PC-9 (cell line): ENCODE data around the gene XPNPEP1. TPM values are rescaled to one million over a fixed set of nuclear protein-coding genes. Genes with fewer than 3 reads are reported as not detected.

Experiments
- BruUV-seq: library from RNA; stranded (reverse); fragments of 400-500 nt; replicated peaks from 2 replicates; lab custom pipeline; 2021; lab: Mats Ljungman, UMichigan
- CTCF ChIA-PET: fragments of 300-600 bp; sonication (Branson Sonifier 250); formaldehyde crosslinking; loops from one replicate; lab custom pipeline; 2022; ENCODE audit warnings: antibody characterized with exemption; lab: Charles Lee
- POLR2A ChIA-PET: fragments of 300-600 bp; sonication (Branson Sonifier 250); formaldehyde crosslinking; loops from one replicate; lab custom pipeline; 2022; ENCODE audit warnings: antibody characterized with exemption; ENCODE audit not compliant: unreplicated experiment; lab: Charles Lee
- DNase-seq, 2 experiments: peaks; one replicate each; pipeline versions ENCODE4 v3.0.0 to v3.0.0-alpha.2; 2015 to 2022; ENCODE audit warnings: mixed read lengths in 1 of 2
- H2AFZ ChIP-seq: fragments of 200-600 bp; sonication (generic); 2 replicates; pipeline ENCODE4 v1.8.1; 2017; ENCODE audit warnings: antibody characterized with exemption
- H3F3A ChIP-seq: fragments of 200-600 bp; sonication (generic); 2 replicates; pipeline ENCODE4 v1.8.1; 2017; ENCODE audit warnings: antibody characterized with exemption, mild to moderate bottlenecking, low read depth; ENCODE audit not compliant: insufficient read depth
- H3K27ac ChIP-seq: fragments of 200-600 bp; sonication (generic); 2 replicates; pipeline ENCODE4 v1.6.1; 2016; ENCODE audit warnings: mixed run types
- H3K27me3 ChIP-seq: fragments of 200-600 bp; sonication (generic); 2 replicates; pipeline ENCODE4 v1.6.1; 2016; ENCODE audit warnings: low read depth, mixed run types; ENCODE audit not compliant: insufficient read depth
- H3K36me3 ChIP-seq: fragments of 200-600 bp; sonication (generic); 2 replicates; pipeline ENCODE4 v1.6.1; 2016; ENCODE audit warnings: low read depth, mixed run types
- H3K4me1 ChIP-seq: fragments of 200-600 bp; sonication (generic); replicated peaks from 2 replicates; pipeline ENCODE4 v1.6.1; 2016; ENCODE audit warnings: mixed run types; ENCODE audit not compliant: insufficient read depth
- H3K4me2 ChIP-seq: fragments of 200-600 bp; sonication (generic); 2 replicates; pipeline ENCODE4 v1.6.1; 2017; ENCODE audit warnings: mixed run types
- H3K4me3 ChIP-seq: fragments of 200-600 bp; sonication (generic); 2 replicates; pipeline ENCODE4 v1.6.1; 2016; ENCODE audit warnings: mixed run types
- H3K79me2 ChIP-seq: fragments of 200-600 bp; sonication (generic); 2 replicates; pipeline ENCODE4 v1.6.1; 2017; ENCODE audit warnings: low read depth, mixed run types
- H3K9me2 ChIP-seq: fragments of 200-600 bp; sonication (generic); 2 replicates; pipeline ENCODE4 v1.8.1; 2017; ENCODE audit warnings: mild to moderate bottlenecking; ENCODE audit not compliant: insufficient read depth
- H3K9me3 ChIP-seq: fragments of 200-600 bp; sonication (generic); 2 replicates; pipeline ENCODE4 v1.8.1; 2016; ENCODE audit warnings: low read depth; ENCODE audit not compliant: insufficient read depth
- H4K20me1 ChIP-seq: fragments of 200-600 bp; sonication (generic); 2 replicates; pipeline ENCODE4 v1.8.1; 2017; ENCODE audit not compliant: insufficient read depth
- CTCF ChIP-seq: fragments of 200-600 bp; sonication (generic); conservative IDR thresholded peaks from 2 replicates; pipeline ENCODE4 v1.6.1; 2017; ENCODE audit warnings: mixed run types, antibody characterized with exemption, mild to moderate bottlenecking, moderate library complexity
- EZH2 ChIP-seq: fragments of 200-600 bp; sonication (generic); IDR thresholded peaks from 2 replicates; pipeline ENCODE4 v1.8.0; 2017; ENCODE audit warnings: antibody characterized with exemption, low read depth
- intact Hi-C: fragments of 100-400 bp; cut with micrococcal nuclease; formaldehyde crosslinking; loops from one replicate; pipeline ENCODE4 v1.10.0; 2022; ENCODE audit not compliant: unreplicated experiment
- total RNA-seq: library from RNA; stranded (reverse); gene quantifications from 2 replicates; pipeline ENCODE4 v1.2.3, GENCODE V29; 2021

Gene XPNPEP1
- total RNA-seq, 1 experiment from 2014 or later = 24.6 TPM

- TF ChIP-seq CTCF (no peak), EZH2 (no peak)
- intact Hi-C loops = no loop called here
Observed at GRCh38 chr10:109962247-109962646, 38.9 kb upstream of the XPNPEP1 start.

GRCh38 chr10:109961174-109962001, 38.1 kb upstream of the XPNPEP1 start:
- TF ChIP-seq CTCF (no peak), EZH2 (no peak)
- H3K36me3 ChIP-seq = no peaks in the 10 kb centered on the region
- no peaks in the 10 kb centered on the region for H4K20me1 ChIP-seq
- intact Hi-C loops = no loop called here
- H3K4me3 ChIP-seq = no peak overlapping the region
- no peak overlapping the region for H2AFZ ChIP-seq
- ChIA-PET CTCF (no interaction called here), POLR2A (no interaction called here)
- H3K4me2 ChIP-seq = peak overlapping the region; percentile 13; the same call in 1 of the 2 replicates
- peak overlapping the region; percentile 34; the same call in 1 of the 2 replicates for H3K27ac ChIP-seq
- no TSS peak for BruUV-seq
- H3K9me2 ChIP-seq = no peaks in the 10 kb centered on the region
- DNase-seq = peak; percentile 10 to 65
- no peaks in the 10 kb centered on the region for H3K9me3 ChIP-seq
- H3K27me3 ChIP-seq = no peaks in the 10 kb centered on the region
- H3F3A ChIP-seq = no peaks in the 10 kb centered on the region
- H3K4me1 ChIP-seq = peaks cover 6% of the 10 kb centered on the region
- H3K79me2 ChIP-seq = no peaks in the 10 kb centered on the region

More at GRCh38 chr10:109962247-109962646, 38.9 kb upstream of the XPNPEP1 start:
- no TSS peak for BruUV-seq
- H3K4me1 ChIP-seq = peaks cover 14% of the 10 kb centered on the region
- no peak overlapping the region for H3K4me3 ChIP-seq
- ChIA-PET CTCF (no interaction called here), POLR2A (no interaction called here)
- no peaks in the 10 kb centered on the region for H3K9me2 ChIP-seq
- no peak overlapping the region for H3K27ac ChIP-seq
- no peak overlapping the region for H2AFZ ChIP-seq
- H3K9me3 ChIP-seq = no peaks in the 10 kb centered on the region
- no peaks in the 10 kb centered on the region for H3K27me3 ChIP-seq
- no peaks in the 10 kb centered on the region for H3F3A ChIP-seq
- H3K4me2 ChIP-seq = no peak overlapping the region
- H4K20me1 ChIP-seq = no peaks in the 10 kb centered on the region
- H3K36me3 ChIP-seq = no peaks in the 10 kb centered on the region
- H3K79me2 ChIP-seq = no peaks in the 10 kb centered on the region
- no peak for DNase-seq

- CTCF ChIA-PET = no interaction called here
Observed at GRCh38 chr10:109960682-109961081, 37.4 kb upstream of the XPNPEP1 start.

More at GRCh38 chr10:109960682-109961081, 37.4 kb upstream of the XPNPEP1 start:
- Histone ChIP-seq H3K9me2 (no peaks in the 10 kb centered on the region), H3F3A (no peaks in the 10 kb centered on the region), H3K27me3 (no peaks in the 10 kb centered on the region), H3K4me3 (no peak overlapping the region), H3K79me2 (no peaks in the 10 kb centered on the region), H3K4me2 (no peak overlapping the region), H3K9me3 (no peaks in the 10 kb centered on the region), H2AFZ (no peak overlapping the region), H4K20me1 (no peaks in the 10 kb centered on the region), H3K36me3 (no peaks in the 10 kb centered on the region), H3K27ac (no peak overlapping the region), H3K4me1 (peaks cover 5% of the 10 kb centered on the region; the same call in 1 of the 2 replicates)
- intact Hi-C loops = no loop called here
- TF ChIP-seq EZH2 = no peak
- TF ChIP-seq CTCF = no peak
- no peak for DNase-seq
- no TSS peak for BruUV-seq
- POLR2A ChIA-PET = no interaction called here
